ENCODE data around the gene SLC6A12.
"Not testable (repeated sequence)": the region's sequence is repeated elsewhere in the genome, so short reads cannot be mapped to it uniquely, and the experiment has no call there.

SLC6A12 gene

DNA sequence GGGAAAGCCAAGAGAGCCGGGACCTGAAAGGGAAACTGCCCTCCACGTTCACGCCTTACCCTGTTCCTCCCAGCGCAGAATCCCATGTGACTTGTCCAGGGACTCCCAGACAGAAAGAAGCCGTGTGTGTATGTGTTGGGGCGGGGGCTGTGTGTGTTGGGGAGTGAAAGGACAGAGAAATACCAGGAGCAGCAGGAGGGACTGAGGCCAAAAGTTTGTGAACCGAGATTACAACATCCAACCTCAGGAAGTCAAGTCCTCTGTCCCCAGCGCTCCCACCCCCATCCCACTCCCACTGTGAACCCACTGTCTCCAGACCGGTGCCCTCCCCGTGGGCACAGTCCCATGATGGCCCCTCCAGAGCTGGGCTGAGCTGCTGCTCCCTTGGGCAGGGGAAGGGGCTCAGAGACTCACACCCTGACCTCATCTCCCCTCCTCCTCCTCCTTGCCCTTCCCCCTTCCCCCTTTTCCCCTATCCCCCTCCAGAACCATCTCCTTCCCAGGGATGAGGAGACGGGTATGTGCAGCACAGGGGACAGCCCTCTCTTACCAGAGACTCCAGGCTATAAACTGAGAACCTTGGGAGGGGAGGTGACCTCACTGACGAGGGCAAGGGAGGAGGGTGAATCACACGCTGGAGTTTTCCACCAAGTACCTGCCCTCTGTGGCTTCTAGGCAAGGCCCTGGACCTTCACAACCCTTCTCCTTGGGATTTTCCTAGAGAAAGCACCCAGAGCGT lies at the start of gene SLC6A12:
TSS of gene SLC6A12 (minus strand) at position 155 of the 739 bp plus-strand sequence. CDS start 4,171 bp downstream, outside the sequence.
- DNase-seq = no peak

GRCh38 chr12:263574-263973 lies 49.6 kb upstream of the SLC6A12 start:
- no peak for DNase-seq

- DNase-seq = no peak
These were observed 48.9 kb upstream of the SLC6A12 start, which contains the start of gene SLC6A13 for GRCh38 chr12:262817-263216. SLC6A13 (minus strand) TSS chr12:262836; CDS start chr12:260052, 2,784 bp downstream.

DNA sequence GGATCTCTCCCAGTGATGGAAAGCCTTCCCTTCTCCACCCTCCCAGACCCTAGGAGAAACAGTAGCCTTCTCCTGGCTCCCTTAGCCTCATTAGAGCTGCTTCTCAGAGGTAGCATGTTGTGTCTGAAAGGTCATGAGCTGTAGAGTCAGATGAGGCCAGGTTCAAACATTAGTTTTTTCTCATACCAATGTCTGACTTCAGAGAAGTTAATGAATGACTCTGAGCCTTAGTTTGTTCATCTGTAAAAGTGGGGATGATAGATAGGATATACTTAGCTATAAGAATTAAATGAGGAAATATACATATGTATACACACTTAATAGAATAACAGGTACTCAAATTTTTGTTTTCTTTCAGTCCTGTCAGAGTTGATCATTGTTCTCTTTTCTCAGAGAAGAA lies 48.2 kb upstream of the SLC6A12 start:
- no peak for DNase-seq

DNA sequence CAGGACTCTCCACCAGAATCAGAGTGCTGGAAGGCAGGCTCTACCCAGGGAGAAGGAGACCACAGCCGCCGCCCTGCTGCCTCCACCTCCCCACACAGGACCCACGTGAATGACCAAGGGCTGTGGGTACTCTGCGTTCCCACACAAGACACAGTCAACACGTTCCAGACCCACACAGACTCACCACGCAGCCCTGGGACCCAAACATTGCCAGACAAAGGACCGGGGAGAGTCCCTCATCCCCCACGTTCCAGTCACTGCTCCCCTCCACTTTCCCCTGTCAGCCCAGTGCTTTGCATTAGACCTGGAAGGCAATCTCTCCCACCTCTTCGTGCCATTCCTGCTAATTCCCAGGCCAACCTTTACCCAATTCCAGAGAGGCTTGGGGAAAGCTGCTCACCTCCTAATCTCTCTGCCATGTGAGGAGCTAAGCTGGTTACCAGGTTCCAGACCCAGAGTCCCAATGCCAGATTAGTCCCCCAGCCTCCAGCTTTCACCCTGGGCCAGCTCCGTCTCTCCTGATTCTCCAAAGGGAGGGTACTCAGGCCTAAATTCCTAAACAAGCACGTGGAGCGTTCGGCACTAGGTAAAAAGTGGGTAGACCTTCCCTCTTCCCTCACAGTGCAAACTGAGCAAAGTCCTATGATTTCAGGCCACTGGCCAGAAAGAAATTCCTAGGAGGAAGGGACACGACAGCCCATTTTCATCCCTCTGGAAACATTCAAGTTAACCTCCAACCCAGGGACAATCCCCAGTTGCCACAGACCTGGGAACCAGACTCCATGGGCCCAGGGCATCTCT lies 43.8 kb upstream of the SLC6A12 start:
- no peak for DNase-seq

- DNase-seq = no peak
These were observed 43.0 kb upstream of the SLC6A12 start for GRCh38 chr12:256958-257357.

- DNase-seq = no peak
These were observed 42.3 kb upstream of the SLC6A12 start for GRCh38 chr12:256225-256624.

GRCh38 chr12:254912-255311 lies 41.0 kb upstream of the SLC6A12 start:
- DNase-seq = no peak

- no peak for DNase-seq
These were observed 40.1 kb upstream of the SLC6A12 start for GRCh38 chr12:254039-254438.

GRCh38 chr12:253116-253831 lies 39.3 kb upstream of the SLC6A12 start:
- peak; percentile 36 for DNase-seq

- no peak for DNase-seq
These were observed 38.7 kb upstream of the SLC6A12 start for GRCh38 chr12:252636-253035.

- DNase-seq = no peak
These were observed 33.3 kb upstream of the SLC6A12 start for GRCh38 chr12:247271-247670.

DNA sequence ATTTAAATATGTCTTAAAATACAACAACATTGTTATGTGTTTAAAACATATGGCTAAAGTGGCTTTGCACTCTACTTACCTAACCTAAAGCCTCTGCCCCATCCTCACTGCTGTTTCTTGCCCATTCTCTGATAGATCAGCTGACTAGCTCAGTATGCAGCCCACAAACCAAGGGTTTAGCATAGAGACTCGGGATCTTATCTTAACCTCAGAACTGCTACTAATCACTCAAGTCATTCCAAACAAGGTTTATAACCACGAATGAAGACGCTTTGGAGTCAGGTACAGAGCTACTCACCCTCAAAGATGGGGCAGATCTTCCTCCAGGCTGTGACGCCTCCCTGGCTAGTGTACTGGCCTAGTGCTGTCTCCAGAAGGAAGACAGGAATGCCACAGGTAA lies 29.4 kb upstream of the SLC6A12 start:
- DNase-seq = no peak

DNA sequence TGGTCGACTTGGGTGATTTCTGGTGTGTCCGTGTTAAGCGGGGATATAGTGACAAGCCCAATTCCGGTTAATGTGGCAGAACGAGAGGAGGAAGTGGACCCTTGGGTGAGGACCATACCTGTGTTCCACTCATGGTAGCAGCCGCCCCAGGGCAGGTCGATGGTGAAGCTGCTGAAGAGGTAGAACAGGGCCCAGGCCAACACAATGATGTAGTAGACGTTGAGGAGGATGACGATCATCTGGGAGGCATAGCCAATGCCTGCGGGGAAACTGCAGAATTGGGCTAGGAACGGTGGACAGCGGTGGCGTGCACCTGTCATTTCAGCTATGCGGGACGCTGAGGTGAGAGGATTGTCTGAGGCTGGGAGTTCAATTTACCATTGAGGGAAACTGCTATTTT lies 28.5 kb upstream of the SLC6A12 start:
- no peak for DNase-seq

DNA sequence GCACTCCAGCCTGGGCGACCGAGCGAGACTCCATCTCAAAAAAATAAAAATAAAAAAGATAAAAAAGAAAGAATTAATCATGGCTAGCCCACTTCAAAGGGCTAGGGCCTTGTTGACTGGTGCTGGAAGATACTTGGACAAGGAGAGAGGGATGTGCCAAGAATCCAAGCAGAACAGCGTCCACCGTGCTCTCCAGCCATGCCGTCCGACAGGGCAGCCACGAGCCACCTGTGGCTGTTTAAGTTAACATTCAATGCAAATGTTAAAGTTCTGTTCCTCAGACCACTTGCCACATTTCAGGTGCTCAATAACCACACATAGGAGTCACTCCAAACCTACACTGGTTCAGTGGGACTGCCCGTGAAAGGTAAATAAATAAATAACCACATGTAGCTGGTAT lies 27.3 kb upstream of the SLC6A12 start:
- no peak for DNase-seq

DNA sequence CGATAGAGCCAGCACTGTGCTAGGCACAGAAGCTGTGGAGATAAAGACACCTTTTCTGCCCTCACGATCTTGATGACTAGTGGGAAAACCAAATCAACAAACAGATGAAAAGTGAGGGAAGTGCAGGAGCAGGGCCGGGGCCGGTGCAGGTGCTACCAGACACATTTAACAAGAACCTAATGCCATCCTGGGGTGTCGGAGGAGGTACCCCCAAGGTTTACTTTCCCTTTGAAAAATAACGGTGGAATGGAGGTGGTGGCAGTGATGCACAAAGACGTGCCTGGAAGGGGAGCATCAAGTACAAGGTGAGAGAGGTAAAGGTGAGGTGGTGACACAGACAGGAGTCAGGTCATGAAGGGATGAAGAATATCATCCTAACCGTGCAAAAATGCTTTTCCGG lies 26.6 kb upstream of the SLC6A12 start:
- DNase-seq = no peak

- no peak for DNase-seq
These were observed 24.9 kb upstream of the SLC6A12 start for GRCh38 chr12:238736-239398.

DNA sequence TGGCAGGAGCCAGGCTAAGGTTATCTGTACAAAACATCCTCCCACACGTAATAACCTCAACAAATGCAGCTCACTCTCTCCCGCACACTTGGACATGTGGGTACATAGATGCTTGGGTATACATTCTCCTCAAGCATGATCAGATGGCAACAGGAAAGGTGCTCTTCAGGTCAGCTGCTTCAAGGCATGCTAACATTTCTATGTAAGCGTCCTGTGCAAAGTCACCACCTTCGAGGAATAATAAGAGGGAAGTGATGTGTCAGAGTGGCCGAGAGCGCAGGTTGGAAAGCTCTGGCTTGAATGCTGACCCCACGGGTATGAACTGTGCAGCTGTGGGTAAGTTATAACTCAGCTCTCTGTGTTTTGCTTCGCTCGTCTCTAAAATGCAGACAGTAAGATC lies 24.2 kb upstream of the SLC6A12 start:
- DNase-seq = no peak

DNA sequence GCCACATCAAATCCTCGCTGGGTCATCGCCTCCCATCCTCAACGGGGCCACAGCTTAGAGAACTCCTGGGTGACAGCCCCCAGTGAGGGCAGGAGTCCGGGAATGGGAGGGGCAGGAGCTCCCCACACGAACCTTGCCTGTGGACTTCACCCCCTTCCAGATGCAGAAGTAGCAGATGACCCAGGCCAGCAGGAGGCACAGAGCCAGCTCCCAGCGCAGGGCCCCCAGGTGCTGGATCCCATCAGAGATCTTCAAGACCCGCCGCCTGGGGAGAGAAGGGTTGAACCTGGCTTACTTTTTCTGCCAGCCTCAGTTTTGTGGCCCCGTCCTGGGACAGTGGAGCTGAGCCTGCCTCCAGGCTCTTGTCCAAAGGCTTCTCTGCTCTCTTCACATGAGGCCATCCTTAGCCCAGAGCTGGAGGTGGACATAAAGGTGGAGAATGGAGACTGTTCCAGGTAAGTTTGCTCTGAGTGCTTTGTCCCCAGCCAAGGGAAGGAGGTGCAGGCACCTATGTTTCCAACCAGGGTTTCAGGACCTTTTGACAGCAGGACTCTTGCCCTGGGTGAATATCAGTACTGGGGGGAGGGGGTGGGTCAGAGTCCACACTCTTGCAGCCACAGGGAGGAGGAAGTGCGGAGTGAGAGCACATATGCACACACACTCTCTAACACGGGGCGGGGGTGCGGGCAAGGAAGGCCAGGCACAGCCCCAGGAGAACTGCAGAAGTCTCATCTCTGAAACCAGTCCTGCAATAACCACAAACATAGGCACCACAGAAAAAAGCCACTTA lies 23.3 kb upstream of the SLC6A12 start:
- DNase-seq = no peak

- DNase-seq = no peak
These were observed 22.5 kb upstream of the SLC6A12 start for GRCh38 chr12:236445-236844.

- not testable (repeated sequence) for DNase-seq
These were observed 22.0 kb upstream of the SLC6A12 start for GRCh38 chr12:235967-236366.

DNA sequence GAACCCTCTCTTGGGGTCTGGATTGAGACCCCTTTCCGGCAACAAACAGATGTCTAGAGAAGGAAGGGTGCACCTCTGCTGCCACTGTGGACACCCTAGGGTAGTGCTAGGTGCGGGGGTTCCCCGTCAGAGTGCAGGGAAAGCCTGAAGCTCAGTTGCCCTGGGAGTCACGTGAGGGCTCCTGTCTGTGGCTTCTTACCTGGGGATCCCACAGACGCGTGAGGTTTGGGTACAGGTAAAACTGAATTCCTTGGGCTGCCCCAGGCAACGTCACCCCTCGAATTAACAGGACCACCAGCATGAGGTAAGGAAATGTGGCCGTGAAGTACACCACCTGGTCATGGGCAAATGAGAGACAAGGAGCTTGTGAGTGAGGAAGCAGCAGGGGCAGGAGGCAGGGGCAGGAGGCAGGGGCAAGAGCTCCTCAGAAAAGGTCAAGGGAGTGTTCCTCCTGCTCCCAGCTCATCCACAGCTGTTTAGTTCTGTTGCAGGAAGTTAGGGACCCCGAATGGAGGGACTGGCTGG lies 21.0 kb upstream of the SLC6A12 start:
- no peak for DNase-seq
